Neuronal stem cell (in vitro differentiated cells): ENCODE measurements around the gene ADIRF.
"Not testable (repeated sequence)": the region's sequence is repeated elsewhere in the genome, so short reads cannot be mapped to it uniquely, and the experiment has no call there.

ENCODE experiments used
- DNase-seq: peaks from one replicate; pipeline ENCODE4 v3.0.0-alpha.2; 2013; ENCODE audit warnings: low spot score
- H2AFZ ChIP-seq: one replicate; pipeline ENCODE4 v1.6.1; 2013; ENCODE audit warnings: mild to moderate bottlenecking, low read length, inconsistent platforms
- H2AK5ac ChIP-seq: 2 replicates; pipeline ENCODE4 v1.6.1; 2013; ENCODE audit warnings: low read depth, mild to moderate bottlenecking, inconsistent platforms, low read length, moderate library complexity, mixed read lengths
- H2BK120ac ChIP-seq: 2 replicates; pipeline ENCODE4 v1.6.1; 2013; ENCODE audit warnings: low read depth, mild to moderate bottlenecking, inconsistent platforms, low read length, moderate library complexity, mixed read lengths
- H2BK12ac ChIP-seq: one replicate; pipeline ENCODE4 v1.6.1; 2013; ENCODE audit warnings: low read length, inconsistent platforms
- H2BK15ac ChIP-seq: 2 replicates; pipeline ENCODE4 v1.6.1; 2013; ENCODE audit warnings: mild to moderate bottlenecking, low read length, inconsistent platforms, mixed read lengths
- H2BK5ac ChIP-seq: one replicate; pipeline ENCODE4 v1.6.1; 2013; ENCODE audit warnings: inconsistent platforms, mild to moderate bottlenecking, low read length, moderate library complexity
- H3K14ac ChIP-seq: one replicate; pipeline ENCODE4 v1.6.1; 2013; ENCODE audit warnings: low read length, inconsistent platforms
- H3K18ac ChIP-seq: 2 replicates; pipeline ENCODE4 v1.6.1; 2013; ENCODE audit warnings: low read length, inconsistent platforms
- H3K23ac ChIP-seq: 2 replicates; pipeline ENCODE4 v1.6.1; 2013; ENCODE audit warnings: low read depth, mild to moderate bottlenecking, mixed read lengths, low read length, inconsistent platforms; ENCODE audit not compliant: poor library complexity
- H3K27ac ChIP-seq: replicated peaks from 3 replicates; pipeline ENCODE4 v1.5.1; 2013; ENCODE audit warnings: low read length, inconsistent platforms
- H3K27me3 ChIP-seq, 3 experiments: 2 replicates each; pipeline ENCODE4 v1.6.1; 2013; ENCODE audit warnings: low read length in 3 of 3, mild to moderate bottlenecking in 2 of 3, inconsistent platforms in 1 of 3, low read depth in 1 of 3, mixed read lengths in 1 of 3, moderate library complexity in 1 of 3; ENCODE audit not compliant: control insufficient read depth in 3 of 3, insufficient read depth in 3 of 3
- H3K36me3 ChIP-seq, 2 donors: replicated peaks in 1 of 2; 2 replicates each; pipeline ENCODE4 v1.6.1; 2013; ENCODE audit warnings: low read length in 2 of 2; ENCODE audit not compliant: control insufficient read depth in 2 of 2, insufficient read depth in 2 of 2
- H3K4ac ChIP-seq: 2 replicates; pipeline ENCODE4 v1.6.1; 2013; ENCODE audit warnings: inconsistent platforms, mild to moderate bottlenecking, low read length, moderate library complexity
- H3K4me1 ChIP-seq, 2 donors: 1 replicate in 1 of 2; 2 replicates in 1 of 2; pipeline ENCODE4 v1.6.1; 2013; ENCODE audit warnings: low read length in 2 of 2, low read depth in 1 of 2; ENCODE audit not compliant: control insufficient read depth in 2 of 2, insufficient read depth in 1 of 2
- H3K4me2 ChIP-seq: one replicate; pipeline ENCODE4 v1.6.1; 2013; ENCODE audit warnings: mild to moderate bottlenecking, low read length, inconsistent platforms; ENCODE audit not compliant: insufficient read depth, poor library complexity, severe bottlenecking
- H3K4me3 ChIP-seq, 2 donors: 2 replicates each; pipeline ENCODE4 v1.5.1; 2013; ENCODE audit warnings: low read length in 2 of 2, mild to moderate bottlenecking in 2 of 2, inconsistent platforms in 1 of 2, moderate library complexity in 1 of 2
- H3K79me1 ChIP-seq: one replicate; pipeline ENCODE4 v1.6.1; 2013; ENCODE audit warnings: low read depth, mild to moderate bottlenecking, inconsistent platforms, low read length, moderate library complexity
- H3K9ac ChIP-seq: one replicate; pipeline ENCODE4 v1.6.1; 2013; ENCODE audit warnings: mild to moderate bottlenecking, low read depth, low read length, inconsistent platforms; ENCODE audit not compliant: poor library complexity
- H3K9me3 ChIP-seq, 2 donors: replicated peaks in 1 of 2; 2 replicates each; pipeline versions ENCODE3 to v1.6.1; 2013; ENCODE audit warnings: low read length in 2 of 2, mild to moderate bottlenecking in 2 of 2, inconsistent platforms in 1 of 2, low read depth in 1 of 2, mixed read lengths in 1 of 2, moderate library complexity in 1 of 2; ENCODE audit not compliant: control insufficient read depth in 2 of 2, insufficient read depth in 1 of 2
- H4K8ac ChIP-seq: one replicate; pipeline ENCODE4 v1.6.1; 2013; ENCODE audit warnings: low read depth, mild to moderate bottlenecking, inconsistent platforms, low read length, moderate library complexity
- H4K91ac ChIP-seq: one replicate; pipeline ENCODE4 v1.6.1; 2013; ENCODE audit warnings: low read length, low read depth, mild to moderate bottlenecking, inconsistent platforms; ENCODE audit not compliant: poor library complexity
- whole genome bisulfite sequencing, 2 donors: extraction: QIAGEN DNeasy Blood & Tissue Kit; methylation state at CpG; one replicate each; pipeline ENCODE4 v1.1.7; 2013; ENCODE audit warnings: missing lambda C conversion rate in 2 of 2, mixed read lengths in 1 of 2; ENCODE audit not compliant: insufficient read length in 2 of 2, insufficient replicate concordance in 1 of 2; ENCODE audit errors: extremely low coverage in 2 of 2; 5-methylcytosine and 5-hydroxymethylcytosine counted together

The ADIRF gene

GRCh38 chr10:86947806-86948205 is 20.5 kb upstream of the ADIRF start:
- H3K27ac ChIP-seq, H3K4me1 ChIP-seq, H2BK120ac ChIP-seq, H3K18ac ChIP-seq, H2BK5ac ChIP-seq, H2BK12ac ChIP-seq, H4K91ac ChIP-seq, H3K79me1 ChIP-seq, H2AFZ ChIP-seq, H4K8ac ChIP-seq, H3K4ac ChIP-seq, H3K14ac ChIP-seq, DNase-seq, H3K4me2 ChIP-seq, H3K9me3 ChIP-seq, H3K4me3 ChIP-seq, H3K9ac ChIP-seq, H3K36me3 ChIP-seq, H3K27me3 ChIP-seq, H3K23ac ChIP-seq, H2AK5ac ChIP-seq, H2BK15ac ChIP-seq: not testable (repeated sequence)
- WGBS, 2 donors = no CpG with 5 or more reads among the region's 4 CpGs

- Histone ChIP-seq H3K4ac (no peak overlapping the region), H3K4me3 (no peak overlapping the region), H3K23ac (no peak overlapping the region), H3K9ac (no peak overlapping the region), H3K4me1 (peaks cover 14 to 16% of the 10 kb centered on the region in 2 donors), H2BK120ac (no peak overlapping the region), H2BK12ac (no peak overlapping the region), H3K27me3 (no peaks in the 10 kb centered on the region), H3K18ac (no peak overlapping the region), H2AFZ (no peak overlapping the region), H3K27ac (no peak overlapping the region), H3K9me3 (peaks cover 8 to 10% of the 10 kb centered on the region in 2 donors), H2BK15ac (no peak overlapping the region), H2AK5ac (no peak overlapping the region), H2BK5ac (no peak overlapping the region), H4K8ac (no peak overlapping the region), H3K36me3 (no peaks in the 10 kb centered on the region), H4K91ac (no peak overlapping the region), H3K4me2 (no peak overlapping the region), H3K79me1 (no peaks in the 10 kb centered on the region), H3K14ac (no peak overlapping the region)
- WGBS, 2 donors = no CpG with 5 or more reads among the region's 1 CpG
- DNase-seq = no peak
Observed at GRCh38 chr10:86950349-86950748, 17.9 kb upstream of the ADIRF start.

GRCh38 chr10:86951184-86951761 is 17.0 kb upstream of the ADIRF start:
- no peak for DNase-seq
- H3K4ac ChIP-seq = no peak overlapping the region
- no peak overlapping the region for H2BK120ac ChIP-seq
- peaks cover 21 to 24% of the 10 kb centered on the region in 2 donors for H3K4me1 ChIP-seq
- H2BK15ac ChIP-seq = no peak overlapping the region
- no peak overlapping the region for H4K8ac ChIP-seq
- H3K9ac ChIP-seq = no peak overlapping the region
- no peak overlapping the region for H3K4me2 ChIP-seq
- H3K9me3 ChIP-seq = peaks cover 8 to 10% of the 10 kb centered on the region in 2 donors
- no peak overlapping the region for H2AFZ ChIP-seq
- H2BK5ac ChIP-seq = no peak overlapping the region
- H3K23ac ChIP-seq = no peak overlapping the region
- no peak overlapping the region for H3K27ac ChIP-seq
- H2AK5ac ChIP-seq = no peak overlapping the region
- H3K36me3 ChIP-seq = no peaks in the 10 kb centered on the region
- H2BK12ac ChIP-seq = no peak overlapping the region
- no peaks in the 10 kb centered on the region for H3K27me3 ChIP-seq
- no peak overlapping the region for H3K18ac ChIP-seq
- H3K4me3 ChIP-seq = no peak overlapping the region
- no peak overlapping the region for H3K14ac ChIP-seq
- H4K91ac ChIP-seq = no peak overlapping the region
- no peaks in the 10 kb centered on the region for H3K79me1 ChIP-seq

GRCh38 chr10:86952106-86952505 is 16.2 kb upstream of the ADIRF start:
- no peak overlapping the region for H3K4me3 ChIP-seq
- H3K4ac ChIP-seq = no peak overlapping the region
- no peak overlapping the region for H2AFZ ChIP-seq
- no peak overlapping the region for H3K18ac ChIP-seq
- H3K9ac ChIP-seq = no peak overlapping the region
- no peaks in the 10 kb centered on the region for H3K36me3 ChIP-seq
- no peak for DNase-seq
- H3K4me2 ChIP-seq = no peak overlapping the region
- no peak overlapping the region for H4K91ac ChIP-seq
- no peak overlapping the region for H2AK5ac ChIP-seq
- H3K9me3 ChIP-seq = peaks cover 8 to 10% of the 10 kb centered on the region in 2 donors
- H3K23ac ChIP-seq = no peak overlapping the region
- peaks cover 23 to 29% of the 10 kb centered on the region in 2 donors for H3K4me1 ChIP-seq
- WGBS, 2 donors = no CpG with 5 or more reads among the region's 7 CpGs
- no peak overlapping the region for H2BK5ac ChIP-seq
- no peak overlapping the region for H4K8ac ChIP-seq
- H3K27me3 ChIP-seq = no peaks in the 10 kb centered on the region
- no peak overlapping the region for H2BK15ac ChIP-seq
- no peak overlapping the region for H3K14ac ChIP-seq
- H3K79me1 ChIP-seq = no peaks in the 10 kb centered on the region
- H3K27ac ChIP-seq = no peak overlapping the region
- no peak overlapping the region for H2BK12ac ChIP-seq
- H2BK120ac ChIP-seq = no peak overlapping the region
